Stimulated activated effector memory CD8-positive, alpha-beta T cell treated with anti-CD3 and anti-CD28 coated beads, Interleukin-12 subunit alpha, Interleukin-12 subunit beta, amount 100 ng/mL, for 72 hours (primary cell): ENCODE data around the gene AADAC.
"Not testable (repeated sequence)": the region's sequence is repeated elsewhere in the genome, so short reads cannot be mapped to it uniquely, and the experiment has no call there.

Experiments used
- ATAC-seq: fragments of 150-1000 bp; cut with Tn5 transposase; 2 replicates; pipeline ENCODE4 v1.10.0; 2021
- DNase-seq, 2 donors: peaks; one replicate each; pipeline ENCODE4 v3.0.0; 2021 to 2022; ENCODE audit warnings: low spot score in 2 of 2
- H3K27ac Mint-ChIP-seq: one replicate; pipeline ENCODE4 v1.8.0; 2022; ENCODE audit warnings: mild to moderate bottlenecking, mixed read lengths
- H3K36me3 Mint-ChIP-seq: one replicate; pipeline ENCODE4 v1.8.0; 2022; ENCODE audit warnings: mild to moderate bottlenecking, mixed read lengths
- H3K4me1 Mint-ChIP-seq: one replicate; pipeline ENCODE4 v1.8.0; 2022; ENCODE audit warnings: mixed read lengths
- H3K4me3 Mint-ChIP-seq: one replicate; pipeline ENCODE4 v1.8.0; 2022; ENCODE audit warnings: mild to moderate bottlenecking, mixed read lengths
- H3K9me3 Mint-ChIP-seq: one replicate; pipeline ENCODE4 v1.8.0; 2022; ENCODE audit warnings: mixed read lengths

The AADAC gene

GRCh38 chr3:151813799-151814198 is at the start of gene AADAC:
AADAC (plus strand) TSS chr3:151814116; CDS start chr3:151814163, 47 bp downstream.
- Mint-ChIP-seq H3K4me3 (no peak within 1 kb of the TSS), H3K4me1 (no peaks in the 10 kb centered on the region), H3K36me3 (no peaks in the 10 kb centered on the region), H3K27ac (no peak within 1 kb of the TSS), H3K9me3 (no peaks in the 10 kb centered on the region)
- DNase-seq, result no peak
- no peak for ATAC-seq

- not testable (repeated sequence) for H3K4me3 Mint-ChIP-seq, ATAC-seq, H3K4me1 Mint-ChIP-seq, H3K27ac Mint-ChIP-seq, DNase-seq, H3K9me3 Mint-ChIP-seq, H3K36me3 Mint-ChIP-seq
Observed at GRCh38 chr3:151764699-151765098, 49.2 kb upstream of the AADAC start.

- no peaks in the 10 kb centered on the region for H3K9me3 Mint-ChIP-seq
- no peaks in the 10 kb centered on the region for H3K4me1 Mint-ChIP-seq
- no peak overlapping the region for H3K27ac Mint-ChIP-seq
- H3K4me3 Mint-ChIP-seq, result no peak overlapping the region
- no peak for DNase-seq
- no peaks in the 10 kb centered on the region for H3K36me3 Mint-ChIP-seq
- no peak for ATAC-seq
Observed at GRCh38 chr3:151765685-151766084, 48.2 kb upstream of the AADAC start.

GRCh38 chr3:151766454-151766853 is 47.5 kb upstream of the AADAC start:
- Mint-ChIP-seq H3K4me3 (no peak overlapping the region), H3K4me1 (no peaks in the 10 kb centered on the region), H3K36me3 (no peaks in the 10 kb centered on the region), H3K27ac (no peak overlapping the region), H3K9me3 (no peaks in the 10 kb centered on the region)
- no peak for DNase-seq
- ATAC-seq, result no peak

GRCh38 chr3:151768393-151768930 is 45.5 kb upstream of the AADAC start:
- no peak for ATAC-seq
- no peaks in the 10 kb centered on the region for H3K4me1 Mint-ChIP-seq
- H3K9me3 Mint-ChIP-seq, result no peaks in the 10 kb centered on the region
- H3K4me3 Mint-ChIP-seq, result no peak overlapping the region
- no peaks in the 10 kb centered on the region for H3K36me3 Mint-ChIP-seq
- H3K27ac Mint-ChIP-seq, result no peak overlapping the region
- DNase-seq, result no peak

- H3K27ac Mint-ChIP-seq, result no peak overlapping the region
- ATAC-seq, result no peak
- no peaks in the 10 kb centered on the region for H3K36me3 Mint-ChIP-seq
- no peaks in the 10 kb centered on the region for H3K4me1 Mint-ChIP-seq
- H3K4me3 Mint-ChIP-seq, result no peak overlapping the region
- DNase-seq, result no peak
- no peaks in the 10 kb centered on the region for H3K9me3 Mint-ChIP-seq
Observed at GRCh38 chr3:151769175-151769574, 44.7 kb upstream of the AADAC start.

- Mint-ChIP-seq H3K4me1 (no peaks in the 10 kb centered on the region), H3K4me3 (no peak overlapping the region), H3K27ac (no peak overlapping the region), H3K36me3 (no peaks in the 10 kb centered on the region), H3K9me3 (no peaks in the 10 kb centered on the region)
- no peak for ATAC-seq
- DNase-seq, result no peak
Observed at GRCh38 chr3:151770956-151771355, 43.0 kb upstream of the AADAC start.

GRCh38 chr3:151772825-151773480 is 41.0 kb upstream of the AADAC start:
- ATAC-seq (no peak), DNase-seq (no peak)
- no peaks in the 10 kb centered on the region for H3K9me3 Mint-ChIP-seq
- no peak overlapping the region for H3K27ac Mint-ChIP-seq
- no peaks in the 10 kb centered on the region for H3K4me1 Mint-ChIP-seq
- H3K4me3 Mint-ChIP-seq, result no peak overlapping the region
- H3K36me3 Mint-ChIP-seq, result no peaks in the 10 kb centered on the region

GRCh38 chr3:151774235-151774634 is 39.7 kb upstream of the AADAC start:
- Mint-ChIP-seq H3K27ac (no peak overlapping the region), H3K9me3 (no peaks in the 10 kb centered on the region), H3K4me1 (no peaks in the 10 kb centered on the region), H3K4me3 (no peak overlapping the region), H3K36me3 (no peaks in the 10 kb centered on the region)
- DNase-seq (no peak), ATAC-seq (no peak)

GRCh38 chr3:151774910-151775309 is 39.0 kb upstream of the AADAC start:
- ATAC-seq, result no peak
- Mint-ChIP-seq H3K4me3 (no peak overlapping the region), H3K4me1 (no peaks in the 10 kb centered on the region), H3K9me3 (no peaks in the 10 kb centered on the region), H3K27ac (no peak overlapping the region), H3K36me3 (no peaks in the 10 kb centered on the region)
- DNase-seq, result no peak

GRCh38 chr3:151775314-151776258 is 38.3 kb upstream of the AADAC start:
- Mint-ChIP-seq H3K4me3 (no peak overlapping the region), H3K4me1 (no peaks in the 10 kb centered on the region), H3K36me3 (no peaks in the 10 kb centered on the region), H3K27ac (no peak overlapping the region), H3K9me3 (no peaks in the 10 kb centered on the region)
- ATAC-seq (no peak), DNase-seq (no peak)

GRCh38 chr3:151776259-151776740 is 37.6 kb upstream of the AADAC start:
- no peaks in the 10 kb centered on the region for H3K36me3 Mint-ChIP-seq
- H3K9me3 Mint-ChIP-seq, result no peaks in the 10 kb centered on the region

GRCh38 chr3:151777880-151778279 is 36.0 kb upstream of the AADAC start:
- H3K4me1 Mint-ChIP-seq, result no peaks in the 10 kb centered on the region
- H3K9me3 Mint-ChIP-seq, result no peaks in the 10 kb centered on the region

More at GRCh38 chr3:151776259-151776740, 37.6 kb upstream of the AADAC start:
- ATAC-seq, result no peak
- no peak overlapping the region for H3K4me3 Mint-ChIP-seq
- no peak overlapping the region for H3K27ac Mint-ChIP-seq
- no peaks in the 10 kb centered on the region for H3K4me1 Mint-ChIP-seq
- DNase-seq, result no peak

GRCh38 chr3:151787626-151788025 is 26.3 kb upstream of the AADAC start:
- Mint-ChIP-seq H3K4me3 (no peak overlapping the region), H3K27ac (no peak overlapping the region), H3K36me3 (no peaks in the 10 kb centered on the region), H3K9me3 (no peaks in the 10 kb centered on the region), H3K4me1 (no peaks in the 10 kb centered on the region)
- DNase-seq (no peak), ATAC-seq (no peak)

More at GRCh38 chr3:151777880-151778279, 36.0 kb upstream of the AADAC start:
- Mint-ChIP-seq H3K27ac (no peak overlapping the region), H3K36me3 (no peaks in the 10 kb centered on the region), H3K4me3 (no peak overlapping the region)
- ATAC-seq (no peak), DNase-seq (no peak)

- no peak overlapping the region for H3K27ac Mint-ChIP-seq
- DNase-seq (no peak), ATAC-seq (no peak)
- no peaks in the 10 kb centered on the region for H3K9me3 Mint-ChIP-seq
- H3K4me1 Mint-ChIP-seq, result no peaks in the 10 kb centered on the region
- H3K36me3 Mint-ChIP-seq, result no peaks in the 10 kb centered on the region
- no peak overlapping the region for H3K4me3 Mint-ChIP-seq
Observed at GRCh38 chr3:151788401-151788800, 25.5 kb upstream of the AADAC start.
